ENCODE data around the gene STRBP.
"Not testable (repeated sequence)": the region's sequence is repeated elsewhere in the genome, so short reads cannot be mapped to it uniquely, and the experiment has no call there.

Gene STRBP

DNA sequence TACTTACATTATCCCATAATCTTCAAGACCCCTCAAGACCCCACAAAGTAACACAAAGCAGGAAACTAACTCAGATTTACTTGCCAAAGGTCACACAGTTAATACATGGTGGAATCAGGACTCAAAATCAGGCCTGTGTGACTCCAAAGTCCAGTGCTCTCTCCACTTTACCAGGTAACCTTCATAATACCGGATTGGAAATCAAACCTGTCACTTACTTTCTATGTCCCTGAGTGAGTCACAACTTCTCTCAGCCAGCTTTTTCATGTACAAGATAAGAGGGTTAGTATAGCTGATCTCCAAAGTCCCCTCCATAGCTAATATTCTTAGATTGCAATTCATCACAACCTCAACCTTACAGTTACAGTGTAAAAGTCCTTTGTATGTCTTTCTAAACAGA is 17.1 kb downstream of the STRBP start:
- TF ChIP-seq, protein P1, sequence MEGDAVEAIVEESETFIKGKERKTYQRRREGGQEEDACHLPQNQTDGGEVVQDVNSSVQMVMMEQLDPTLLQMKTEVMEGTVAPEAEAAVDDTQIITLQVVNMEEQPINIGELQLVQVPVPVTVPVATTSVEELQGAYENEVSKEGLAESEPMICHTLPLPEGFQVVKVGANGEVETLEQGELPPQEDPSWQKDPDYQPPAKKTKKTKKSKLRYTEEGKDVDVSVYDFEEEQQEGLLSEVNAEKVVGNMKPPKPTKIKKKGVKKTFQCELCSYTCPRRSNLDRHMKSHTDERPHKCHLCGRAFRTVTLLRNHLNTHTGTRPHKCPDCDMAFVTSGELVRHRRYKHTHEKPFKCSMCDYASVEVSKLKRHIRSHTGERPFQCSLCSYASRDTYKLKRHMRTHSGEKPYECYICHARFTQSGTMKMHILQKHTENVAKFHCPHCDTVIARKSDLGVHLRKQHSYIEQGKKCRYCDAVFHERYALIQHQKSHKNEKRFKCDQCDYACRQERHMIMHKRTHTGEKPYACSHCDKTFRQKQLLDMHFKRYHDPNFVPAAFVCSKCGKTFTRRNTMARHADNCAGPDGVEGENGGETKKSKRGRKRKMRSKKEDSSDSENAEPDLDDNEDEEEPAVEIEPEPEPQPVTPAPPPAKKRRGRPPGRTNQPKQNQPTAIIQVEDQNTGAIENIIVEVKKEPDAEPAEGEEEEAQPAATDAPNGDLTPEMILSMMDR (conservative IDR thresholded peaks at IDR 0.05; ENCODE audit: control insufficient read depth, insufficient read depth, low read depth, low read length) = no peak
- DNase-seq (ENCODE audit: low read depth) = no peak
- H3K4me3 ChIP-seq (ENCODE audit: control insufficient read depth, low read depth, low read length) = no peak overlapping the region

DNA sequence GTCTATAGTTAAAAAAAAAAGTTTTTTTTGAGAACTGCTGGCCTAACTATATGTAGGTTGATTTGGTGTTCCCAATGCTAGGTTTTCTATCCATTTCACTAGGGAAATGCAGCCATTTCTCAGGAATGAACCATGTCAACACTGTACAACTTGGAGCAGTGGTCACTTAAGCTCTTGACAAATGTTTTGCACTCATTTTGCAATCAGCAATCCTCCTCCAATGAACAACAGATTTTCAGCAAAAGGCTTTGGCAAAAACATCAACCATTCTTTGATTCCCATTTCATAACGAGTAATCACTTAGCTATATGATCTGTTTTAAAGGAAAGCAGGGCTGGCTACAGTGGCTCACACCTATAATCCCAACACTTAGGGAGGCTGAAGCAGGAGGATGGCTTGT is 17.9 kb downstream of the STRBP start:
- TF ChIP-seq, protein P1 (conservative IDR thresholded peaks at IDR 0.05; ENCODE audit: control insufficient read depth, insufficient read depth, low read depth, low read length) = no peak
- peak; percentile 4 for DNase-seq (ENCODE audit: low read depth)
- H3K4me3 ChIP-seq (ENCODE audit: control insufficient read depth, low read depth, low read length) = no peak overlapping the region

DNA sequence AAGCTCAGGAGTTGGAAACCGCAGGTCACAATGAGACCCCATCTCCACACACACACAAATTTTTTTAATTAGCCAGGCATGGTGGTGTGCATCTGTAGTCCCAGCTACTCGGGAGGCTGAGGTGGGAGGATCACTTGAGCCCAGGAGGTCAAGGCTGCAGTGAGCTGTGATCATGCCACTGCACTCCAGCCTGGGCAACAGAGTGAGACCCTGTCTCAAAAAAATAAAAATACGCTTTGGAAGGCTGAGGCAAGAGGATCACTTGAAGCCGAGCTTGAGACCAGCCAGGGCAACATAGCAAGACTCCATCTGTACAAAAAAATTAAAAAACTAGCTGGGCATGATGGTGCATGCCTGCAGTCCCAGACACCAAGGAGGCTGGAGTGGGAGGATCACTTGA is 19.2 kb downstream of the STRBP start:
- H3K4me3 ChIP-seq (ENCODE audit: control insufficient read depth, low read depth, low read length); DNase-seq (ENCODE audit: low read depth): not testable (repeated sequence)

DNA sequence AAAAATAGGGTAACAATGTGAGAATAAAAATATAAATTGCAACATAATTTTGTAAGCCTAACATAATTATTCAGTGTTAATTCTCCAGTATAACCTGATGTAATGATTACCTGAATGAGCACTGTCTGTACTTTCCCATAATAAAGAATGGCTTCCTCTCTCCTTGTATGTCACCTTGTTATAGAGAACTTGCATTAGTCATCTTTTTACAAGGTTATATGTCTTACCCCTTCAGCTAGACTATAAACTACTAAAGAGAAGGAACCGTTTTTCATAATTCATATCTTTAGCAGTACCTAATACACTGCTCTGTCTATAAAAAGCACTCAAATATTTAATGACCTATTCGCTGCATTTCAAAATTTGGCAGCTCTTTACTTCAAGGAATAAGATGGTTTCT is 19.8 kb downstream of the STRBP start:
- TF ChIP-seq, protein P1 (conservative IDR thresholded peaks at IDR 0.05; ENCODE audit: control insufficient read depth, insufficient read depth, low read depth, low read length) = no peak
- no peak for DNase-seq (ENCODE audit: low read depth)
- H3K4me3 ChIP-seq (ENCODE audit: control insufficient read depth, low read depth, low read length) = no peak overlapping the region

DNA sequence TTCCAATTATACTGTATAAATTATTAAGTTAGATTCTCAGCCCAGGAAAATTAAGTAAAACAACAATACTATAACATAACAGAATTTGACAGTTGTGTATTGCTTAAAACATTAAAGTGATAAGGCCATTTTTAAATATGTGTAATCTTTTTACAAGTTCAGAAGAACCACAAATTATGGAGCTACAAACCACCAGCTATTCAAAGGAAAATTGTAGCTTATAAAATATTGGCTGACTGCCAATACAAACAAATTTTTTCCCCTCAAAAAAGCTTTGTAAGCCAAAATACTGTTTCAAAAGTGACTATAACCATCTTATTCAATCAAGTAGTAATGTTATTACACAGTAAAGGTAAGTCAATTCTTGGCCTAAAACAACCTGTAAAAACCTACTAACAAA is 21.9 kb downstream of the STRBP start:
- no peak for DNase-seq (ENCODE audit: low read depth)
- TF ChIP-seq, protein P1 (conservative IDR thresholded peaks at IDR 0.05; ENCODE audit: control insufficient read depth, insufficient read depth, low read depth, low read length) = no peak
- H3K4me3 ChIP-seq (ENCODE audit: control insufficient read depth, low read depth, low read length) = no peak overlapping the region

DNA sequence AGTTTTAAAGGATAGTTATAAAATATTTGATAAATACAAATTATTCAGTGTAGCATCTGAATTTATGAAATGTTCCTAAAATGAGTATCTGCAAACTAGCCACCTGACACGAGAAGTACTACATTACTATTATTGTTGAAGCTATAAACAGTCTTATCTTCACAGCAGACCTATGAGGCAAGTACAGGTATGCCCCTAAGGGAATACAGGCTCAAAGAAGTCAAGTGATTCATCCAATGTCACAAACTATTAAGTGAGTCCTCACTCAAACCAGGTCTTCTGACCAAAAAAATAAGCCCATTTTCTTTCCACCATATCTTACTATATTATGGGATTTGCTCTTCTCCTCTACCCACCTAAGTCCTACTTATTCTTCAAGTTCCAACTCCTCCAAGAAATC is 28.7 kb downstream of the STRBP start:
- no peak overlapping the region for H3K4me3 ChIP-seq (ENCODE audit: control insufficient read depth, low read depth, low read length)
- TF ChIP-seq, protein P1 (conservative IDR thresholded peaks at IDR 0.05; ENCODE audit: control insufficient read depth, insufficient read depth, low read depth, low read length) = no peak
- DNase-seq (ENCODE audit: low read depth) = no peak

DNA sequence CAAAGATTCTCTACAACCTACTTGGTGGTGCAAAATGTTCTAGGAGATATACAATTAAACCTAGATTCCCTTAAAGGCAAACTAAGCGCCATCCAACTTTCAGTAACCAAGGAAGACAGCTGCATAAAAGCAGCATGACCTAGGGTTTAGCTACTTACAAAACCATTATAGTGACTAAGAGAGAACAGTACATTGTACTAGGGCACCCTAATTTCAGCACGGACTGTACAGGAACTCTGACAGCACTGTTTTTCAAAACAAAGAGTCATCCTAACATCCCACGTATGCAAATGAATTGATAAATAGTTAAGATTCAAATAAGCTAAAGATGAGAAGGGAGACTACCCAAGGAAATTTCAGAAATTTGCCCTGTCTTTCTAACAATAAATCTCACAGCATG is 30.0 kb downstream of the STRBP start:
- no peak overlapping the region for H3K4me3 ChIP-seq (ENCODE audit: control insufficient read depth, low read depth, low read length)
- TF ChIP-seq, protein P1 (conservative IDR thresholded peaks at IDR 0.05; ENCODE audit: control insufficient read depth, insufficient read depth, low read depth, low read length) = no peak
- peak; percentile 4 for DNase-seq (ENCODE audit: low read depth)
